HepG2 (cell line): Measurements from ENCODE around the gene STRIP1. TPM values are rescaled to one million over a fixed set of nuclear protein-coding genes. Genes with fewer than 3 reads are reported as not detected.

Experiments used
- ELF1 ChIP-seq: sonication (generic); formaldehyde crosslinking; IDR thresholded peaks from 2 replicates; pipeline ENCODE4 v1.4.0; 2020; ENCODE audit warnings: missing genetic modification reagents
- MYC ChIP-seq: sonication (generic); formaldehyde crosslinking; IDR thresholded peaks from 2 replicates; pipeline ENCODE4 v1.9.0; 2021; ENCODE audit warnings: missing genetic modification reagents, borderline replicate concordance
- RERE ChIP-seq: IDR thresholded peaks from 2 replicates; pipeline ENCODE4 v1.6.1; 2016; ENCODE audit warnings: low read depth, missing genetic modification reagents, missing compliant biosample characterization
- SETDB1 ChIP-seq: sonication (generic); formaldehyde crosslinking; IDR thresholded peaks from 2 replicates; pipeline ENCODE4 v1.5.1; 2020; ENCODE audit warnings: missing genetic modification reagents, mild to moderate bottlenecking, borderline replicate concordance
- ZBED4 ChIP-seq: sonication (generic); formaldehyde crosslinking; IDR thresholded peaks from 2 replicates; pipeline ENCODE4 v1.4.0; 2020; ENCODE audit warnings: missing genetic modification reagents, borderline replicate concordance
- ZBTB33 ChIP-seq: sonication (generic); formaldehyde crosslinking; IDR thresholded peaks from 2 replicates; pipeline ENCODE4 v1.4.0; 2020; ENCODE audit warnings: missing genetic modification reagents
- ZNF549 ChIP-seq: sonication (generic); formaldehyde crosslinking; IDR thresholded peaks from 2 replicates; pipeline ENCODE4 v1.5.0; 2020; ENCODE audit warnings: missing genetic modification reagents
- ZNF652 ChIP-seq: IDR thresholded peaks from 2 replicates; pipeline ENCODE4 v1.6.1; 2016; ENCODE audit warnings: low read depth, borderline replicate concordance
- ZNF670 ChIP-seq: sonication (generic); formaldehyde crosslinking; IDR thresholded peaks from 2 replicates; pipeline ENCODE4 v1.8.0; 2022; ENCODE audit warnings: mild to moderate bottlenecking, missing genetic modification reagents, borderline replicate concordance
- ZNF839 ChIP-seq: sonication (generic); formaldehyde crosslinking; IDR thresholded peaks from 2 replicates; pipeline ENCODE4 v1.4.0; 2020; ENCODE audit warnings: missing genetic modification reagents, mild to moderate bottlenecking, borderline replicate concordance
- ZXDC ChIP-seq: sonication (generic); formaldehyde crosslinking; IDR thresholded peaks from 2 replicates; pipeline ENCODE4 v1.5.0; 2020; ENCODE audit warnings: mild to moderate bottlenecking, missing genetic modification reagents
- polyA plus RNA-seq, 8 experiments: library from polyadenylated mRNA; depleted of rRNA in 3 of 8; stranded (reverse) in 7 of 8; unstranded in 1 of 8; fragments of >200 nt; fragmentation: Illumina TruSeq in 4 of 8; extraction: Trizol in 4 of 8; gene quantifications; 2 replicates each; pipeline versions ENCODE4 v1.2.1 to v1.2.3, GENCODE V29; 2011 to 2016; ENCODE audit warnings: low read depth in 4 of 8, missing spikeins in 1 of 8, mixed read lengths in 1 of 8; ENCODE audit not compliant: insufficient read depth in 1 of 8
- total RNA-seq, 5 experiments: library from RNA; depleted of rRNA; stranded (reverse); fragments of >200 nt; fragmentation: Illumina TruSeq; extraction: Trizol; gene quantifications; 2 replicates each; pipeline ENCODE4 v1.2.3, GENCODE V29; 2016; ENCODE audit warnings: low read depth in 1 of 5

STRIP1 gene
- total and polyA plus RNA-seq, 2 of the 13 experiments (the other 11 are each of a cell fraction or from before 2014, with no cell fraction given): 20.9 to 27.9 TPM

GRCh38 chr1:110097507-110098221, 63.2 kb downstream of the STRIP1 start (continued):
- TF ChIP-seq RERE (CRISPR knock-in tag) (no peak), ZBED4 (CRISPR knock-in tag) (no peak), ZNF839 (no peak), ZNF652 (CRISPR knock-in tag) (no peak), ZBTB33 (CRISPR knock-in tag) (no peak), MYC (CRISPR knock-in tag) (no peak), ELF1 (CRISPR knock-in tag) (no peak), SETDB1 (CRISPR knock-in tag) (no peak), ZNF549 (CRISPR knock-in tag) (no peak), ZNF670 (CRISPR knock-in tag) (no peak), ZXDC (CRISPR knock-in tag) (no peak)
